Osteocyte (in vitro differentiated cells): ENCODE data around the gene TALDO1. TPM values are rescaled to one million over a fixed set of nuclear protein-coding genes. Genes with fewer than 3 reads are reported as not detected.

Experiments
- DNase-seq: peaks from one replicate; pipeline ENCODE4 v3.0.0; 2021; ENCODE audit warnings: mixed read lengths; ENCODE audit not compliant: unreplicated experiment; ENCODE audit errors: extremely low spot score
- H3K27ac Mint-ChIP-seq: one replicate; pipeline ENCODE4 v1.8.0; 2021; ENCODE audit warnings: mild to moderate bottlenecking, mixed read lengths; ENCODE audit not compliant: unreplicated experiment
- H3K27me3 Mint-ChIP-seq: one replicate; pipeline ENCODE4 v1.8.0; 2021; ENCODE audit warnings: mixed read lengths; ENCODE audit not compliant: unreplicated experiment
- H3K36me3 Mint-ChIP-seq: one replicate; pipeline ENCODE4 v1.8.0; 2021; ENCODE audit warnings: mixed read lengths; ENCODE audit not compliant: unreplicated experiment
- H3K4me1 Mint-ChIP-seq: one replicate; pipeline ENCODE4 v1.8.0; 2021; ENCODE audit warnings: mixed read lengths; ENCODE audit not compliant: unreplicated experiment
- H3K4me3 Mint-ChIP-seq: one replicate; pipeline ENCODE4 v1.8.0; 2021; ENCODE audit warnings: mild to moderate bottlenecking, moderate library complexity, mixed read lengths; ENCODE audit not compliant: unreplicated experiment
- H3K9me3 Mint-ChIP-seq: one replicate; pipeline ENCODE4 v1.8.0; 2021; ENCODE audit warnings: mixed read lengths; ENCODE audit not compliant: unreplicated experiment
- total RNA-seq: library from RNA; stranded (reverse); gene quantifications from 2 replicates; pipeline ENCODE4 v1.2.1, GENCODE V29; 2021
- TF ChIP-seq, protein P1 (sequence below): fragments of 200-600 bp; sonication (generic); IDR thresholded peaks from 2 replicates; pipeline ENCODE4 v1.5.0; 2021; ENCODE audit warnings: antibody characterized with exemption, mild to moderate bottlenecking, moderate library complexity

The TALDO1 gene
- total RNA-seq, 1 donor from 2014 or later = 171 TPM

DNA sequence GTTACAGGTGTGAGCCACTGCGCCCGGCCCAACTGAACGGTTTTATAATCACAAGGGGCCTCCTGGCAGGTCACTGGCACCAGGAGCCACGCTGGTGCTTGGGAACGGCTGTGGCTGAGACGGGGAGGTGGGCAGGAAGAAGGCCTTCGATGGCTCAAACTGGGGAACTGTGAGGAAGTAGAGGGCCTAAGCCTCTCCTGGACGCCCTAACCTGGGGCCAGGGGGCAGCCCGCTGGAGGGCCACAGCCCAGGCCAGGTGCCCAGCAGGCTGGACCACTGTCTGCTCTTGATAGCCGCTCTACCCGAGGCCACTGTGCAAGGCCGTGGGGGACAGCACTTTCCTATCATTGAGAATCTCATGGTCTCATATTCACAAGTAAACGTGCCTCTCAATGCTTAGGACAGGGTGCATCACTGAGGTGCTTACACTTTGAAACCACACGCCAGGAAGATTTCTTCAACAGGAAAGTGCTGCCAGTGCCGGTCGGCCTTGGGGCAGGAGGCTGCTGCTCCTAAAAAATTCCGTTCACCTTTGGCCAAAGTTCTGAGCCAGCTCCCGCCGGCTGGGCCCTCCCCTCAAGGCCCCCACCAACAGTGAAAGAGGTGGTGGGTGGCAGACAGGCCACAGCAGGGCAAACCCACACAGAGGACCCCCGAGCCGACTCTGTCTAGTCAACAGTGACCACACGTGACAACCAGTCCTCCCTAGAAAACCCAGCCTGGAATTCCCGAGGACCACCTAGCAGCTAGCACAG lies 22.8 kb downstream of the TALDO1 start:
- Mint-ChIP-seq H3K4me3 (no peak overlapping the region), H3K27ac (no peak overlapping the region), H3K36me3 (peaks cover 2% of the 10 kb centered on the region), H3K9me3 (no peaks in the 10 kb centered on the region), H3K27me3 (no peaks in the 10 kb centered on the region), H3K4me1 (peaks cover 9% of the 10 kb centered on the region)
- TF ChIP-seq, protein P1, sequence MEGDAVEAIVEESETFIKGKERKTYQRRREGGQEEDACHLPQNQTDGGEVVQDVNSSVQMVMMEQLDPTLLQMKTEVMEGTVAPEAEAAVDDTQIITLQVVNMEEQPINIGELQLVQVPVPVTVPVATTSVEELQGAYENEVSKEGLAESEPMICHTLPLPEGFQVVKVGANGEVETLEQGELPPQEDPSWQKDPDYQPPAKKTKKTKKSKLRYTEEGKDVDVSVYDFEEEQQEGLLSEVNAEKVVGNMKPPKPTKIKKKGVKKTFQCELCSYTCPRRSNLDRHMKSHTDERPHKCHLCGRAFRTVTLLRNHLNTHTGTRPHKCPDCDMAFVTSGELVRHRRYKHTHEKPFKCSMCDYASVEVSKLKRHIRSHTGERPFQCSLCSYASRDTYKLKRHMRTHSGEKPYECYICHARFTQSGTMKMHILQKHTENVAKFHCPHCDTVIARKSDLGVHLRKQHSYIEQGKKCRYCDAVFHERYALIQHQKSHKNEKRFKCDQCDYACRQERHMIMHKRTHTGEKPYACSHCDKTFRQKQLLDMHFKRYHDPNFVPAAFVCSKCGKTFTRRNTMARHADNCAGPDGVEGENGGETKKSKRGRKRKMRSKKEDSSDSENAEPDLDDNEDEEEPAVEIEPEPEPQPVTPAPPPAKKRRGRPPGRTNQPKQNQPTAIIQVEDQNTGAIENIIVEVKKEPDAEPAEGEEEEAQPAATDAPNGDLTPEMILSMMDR = no peak
- no peak for DNase-seq

- no peak for DNase-seq
- peaks cover 18% of the 10 kb centered on the region for H3K4me1 Mint-ChIP-seq
- H3K27me3 Mint-ChIP-seq = no peaks in the 10 kb centered on the region
- H3K4me3 Mint-ChIP-seq = no peak overlapping the region
- H3K27ac Mint-ChIP-seq = no peak overlapping the region
- TF ChIP-seq, protein P1 = no peak
- H3K36me3 Mint-ChIP-seq = no peaks in the 10 kb centered on the region
- no peaks in the 10 kb centered on the region for H3K9me3 Mint-ChIP-seq
Measured at GRCh38 chr11:770642-771616, 23.7 kb downstream of the TALDO1 start.

DNA sequence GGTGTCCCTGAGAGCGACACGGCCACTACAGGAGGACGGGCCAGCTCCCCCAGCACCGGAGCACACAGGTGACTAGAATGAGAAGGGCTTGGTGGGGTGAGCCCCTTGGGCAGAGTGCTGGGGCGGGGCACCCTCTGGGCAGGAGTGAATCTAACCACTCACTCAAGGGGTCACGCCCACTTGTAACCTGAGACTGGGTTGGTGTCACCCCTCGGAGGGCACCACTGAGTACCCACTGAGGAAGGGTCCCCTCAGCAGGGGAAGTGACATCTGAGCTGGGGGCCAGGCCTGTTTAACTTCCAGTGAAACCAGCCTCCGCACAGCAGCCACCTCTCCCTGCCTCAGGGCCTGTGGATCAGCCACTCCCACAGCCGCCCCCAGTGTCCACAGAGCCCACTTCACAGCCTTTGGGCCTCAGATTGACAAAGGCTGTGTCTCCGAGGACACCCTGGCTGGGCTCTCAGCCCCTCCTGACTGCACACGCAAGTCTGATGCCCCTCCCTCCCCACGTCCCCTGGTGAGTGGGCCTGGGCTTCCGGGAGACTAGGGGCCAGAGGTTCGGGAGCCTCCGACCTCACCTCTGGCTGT lies 24.4 kb downstream of the TALDO1 start:
- DNase-seq = no peak
- no peak overlapping the region for H3K27ac Mint-ChIP-seq
- H3K36me3 Mint-ChIP-seq = no peaks in the 10 kb centered on the region
- H3K4me3 Mint-ChIP-seq = no peak overlapping the region
- peaks cover 23% of the 10 kb centered on the region for H3K4me1 Mint-ChIP-seq
- TF ChIP-seq, protein P1 = no peak
- H3K9me3 Mint-ChIP-seq = no peaks in the 10 kb centered on the region
- H3K27me3 Mint-ChIP-seq = no peaks in the 10 kb centered on the region

DNA sequence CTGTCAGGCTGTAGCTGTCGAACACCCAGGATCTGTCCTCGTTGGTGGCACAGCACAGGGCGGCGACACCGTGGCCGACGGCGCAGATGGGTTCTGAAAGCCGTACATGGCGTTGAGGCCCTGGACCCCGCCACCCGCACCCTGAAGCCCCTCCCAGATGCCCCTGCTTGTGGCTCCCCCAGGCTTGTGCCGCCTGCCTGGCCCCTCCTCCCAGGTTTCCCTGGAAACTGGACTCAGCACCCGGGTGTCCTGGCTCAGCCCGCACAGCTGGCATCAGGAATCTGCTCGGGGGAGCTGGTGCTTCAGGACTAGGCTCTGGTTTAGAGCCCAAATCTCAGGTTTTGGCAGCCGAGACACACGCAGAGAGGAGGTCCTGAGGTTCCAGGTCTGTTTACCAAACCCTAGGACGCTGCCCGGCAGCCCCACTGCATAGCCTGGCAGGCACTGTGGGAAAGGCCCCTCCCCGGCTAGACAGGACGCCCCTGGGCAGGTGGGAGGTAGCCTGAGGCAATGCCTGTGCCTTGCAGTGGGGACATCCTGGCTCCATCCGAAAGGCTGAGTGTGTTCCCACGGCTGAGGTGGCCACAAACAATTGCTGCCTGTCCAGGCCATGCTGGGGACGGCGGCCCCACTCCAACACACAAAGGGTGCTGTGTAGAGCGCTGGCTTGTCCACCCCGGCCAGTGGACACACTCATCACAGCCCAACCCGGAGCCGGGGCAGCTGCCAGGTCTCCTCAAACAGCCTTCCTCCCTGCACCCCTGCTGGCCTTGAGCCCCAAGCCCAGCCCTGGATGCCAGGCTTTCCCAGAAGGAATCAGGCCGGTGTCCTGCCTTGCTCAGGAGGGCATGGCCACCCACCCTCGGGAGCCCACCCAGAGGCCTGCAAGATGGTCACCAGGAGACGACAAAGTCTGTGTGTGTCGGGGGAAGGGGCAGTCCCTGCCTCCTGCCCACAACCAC lies 25.4 kb downstream of the TALDO1 start:
- no peak overlapping the region for H3K4me3 Mint-ChIP-seq
- peak; percentile 84 for DNase-seq
- no peaks in the 10 kb centered on the region for H3K9me3 Mint-ChIP-seq
- TF ChIP-seq, protein P1 = no peak
- H3K36me3 Mint-ChIP-seq = no peaks in the 10 kb centered on the region
- no peak overlapping the region for H3K27ac Mint-ChIP-seq
- no peaks in the 10 kb centered on the region for H3K27me3 Mint-ChIP-seq
- H3K4me1 Mint-ChIP-seq = peaks cover 23% of the 10 kb centered on the region
